HCT116 (cell line): ENCODE results near the gene IFNL2. TPM values are rescaled to one million over a fixed set of nuclear protein-coding genes. Genes with fewer than 3 reads are reported as not detected.

Source experiments
- ATAC-seq: fragments of 200-7000 bp; cut with Tn5 transposase; 2 replicates; pipeline ENCODE4 v1.9.1; 2020; ENCODE audit warnings: mild to moderate bottlenecking, moderate library complexity
- BruUV-seq: library from RNA; stranded (reverse); fragments of 400-500 nt; replicated peaks from 2 replicates; lab custom pipeline; 2021; lab: Mats Ljungman, UMichigan
- CTCF ChIA-PET: fragments of 300-600 bp; sonication (Branson Sonifier 250); formaldehyde crosslinking; loops from one replicate; lab custom pipeline; 2021; ENCODE audit warnings: antibody characterized with exemption; lab: Charles Lee
- POLR2A ChIA-PET: fragments of 300-600, 350-600 bp; sonication (Branson Sonifier 250); formaldehyde crosslinking; loops from one replicate; lab custom pipeline; 2021; ENCODE audit warnings: antibody characterized with exemption; lab: Charles Lee
- RAD21 ChIA-PET, 2 experiments: fragments of 300-600 bp; sonication (Branson Sonifier 250); formaldehyde crosslinking; loops; one replicate each; lab custom pipeline; 2023; ENCODE audit warnings: low total read pairs in 2 of 2; ENCODE audit not compliant: uncharacterized antibody in 2 of 2, unreplicated experiment in 2 of 2, low non-redundant PET in 1 of 2; lab: Charles Lee
- DNase-seq: peaks from one replicate; pipeline ENCODE4 v3.0.0-alpha.2; 2010; ENCODE audit warnings: low read depth, low spot score
- H2AFZ ChIP-seq: fragments of 200-600 bp; shearing (Covaris generic), sonication (generic); 2 replicates; pipeline ENCODE4 v1.6.1; 2017; ENCODE audit warnings: low read depth, mixed run types, mixed read lengths, antibody characterized with exemption, low read length; ENCODE audit not compliant: poor library complexity, severe bottlenecking
- H3K27ac ChIP-seq: 2 replicates; pipeline ENCODE4 v1.5.1; 2012; ENCODE audit warnings: low read depth, low read length
- H3K27me3 ChIP-seq: fragments of 200-600 bp; sonication (generic); 2 replicates; pipeline ENCODE4 v1.6.1; 2016; ENCODE audit warnings: mixed run types, low read length, mixed read lengths; ENCODE audit not compliant: insufficient read depth
- H3K36me3 ChIP-seq, 2 experiments: fragments of 200-500 bp in 1 of 2; fragments of 200-600 bp in 1 of 2; sonication (Bioruptor generic) in 1 of 2; sonication (generic) in 1 of 2; 2 replicates each; pipeline versions ENCODE4 v1.5.1 to v1.6.1; 2014 to 2016; ENCODE audit warnings: low read length in 2 of 2, inconsistent platforms in 1 of 2, mixed read lengths in 1 of 2, mixed run types in 1 of 2; ENCODE audit not compliant: insufficient read depth in 2 of 2, control insufficient read depth in 1 of 2
- H3K4me1 ChIP-seq, 2 experiments: fragments of 200-600 bp in 1 of 2; sonication (generic) in 1 of 2; 2 replicates each; pipeline versions ENCODE4 v1.5.1 to v1.6.1; 2012 to 2017; ENCODE audit warnings: low read length in 2 of 2, inconsistent platforms in 1 of 2, mild to moderate bottlenecking in 1 of 2, mixed read lengths in 1 of 2, mixed run types in 1 of 2, moderate library complexity in 1 of 2; ENCODE audit not compliant: insufficient read depth in 2 of 2, control insufficient read depth in 1 of 2
- H3K4me2 ChIP-seq: fragments of 200-600 bp; sonication (generic); 2 replicates; pipeline ENCODE4 v1.6.1; 2017; ENCODE audit warnings: mixed run types, low read length, mixed read lengths
- H3K4me3 ChIP-seq, 2 experiments: fragments of 200-600 bp in 1 of 2; sonication (generic) in 1 of 2; replicated peaks in 1 of 2; 2 replicates each; pipeline ENCODE4 v1.5.1; 2011 to 2016; ENCODE audit warnings: low read length in 2 of 2, control low read depth in 1 of 2, low read depth in 1 of 2, mild to moderate bottlenecking in 1 of 2, mixed read lengths in 1 of 2, mixed run types in 1 of 2
- H3K79me2 ChIP-seq: fragments of 200-600 bp; sonication (generic); 2 replicates; pipeline ENCODE4 v1.6.1; 2017; ENCODE audit warnings: mild to moderate bottlenecking, mixed run types, low read length, moderate library complexity, mixed read lengths; ENCODE audit not compliant: insufficient read depth
- H3K9ac ChIP-seq: fragments of 200-600 bp; sonication (generic); 2 replicates; pipeline ENCODE4 v1.6.1; 2016; ENCODE audit warnings: low read length, mixed read lengths
- H3K9me2 ChIP-seq: fragments of 200-600 bp; sonication (generic), shearing (Covaris generic); 2 replicates; pipeline ENCODE4 v1.6.1; 2017; ENCODE audit warnings: mixed run types, mild to moderate bottlenecking, moderate library complexity; ENCODE audit not compliant: insufficient read depth
- H3K9me3 ChIP-seq, 2 experiments: fragments of 200-500 bp in 1 of 2; fragments of 200-600 bp in 1 of 2; sonication (Bioruptor generic) in 1 of 2; sonication (generic) in 1 of 2; 2 replicates each; pipeline ENCODE4 v1.6.1; 2014 to 2017; ENCODE audit warnings: low read length in 2 of 2, mixed read lengths in 2 of 2, inconsistent platforms in 1 of 2, low read depth in 1 of 2, mild to moderate bottlenecking in 1 of 2, mixed run types in 1 of 2, moderate library complexity in 1 of 2; ENCODE audit not compliant: control insufficient read depth in 1 of 2, insufficient read depth in 1 of 2
- H4K20me1 ChIP-seq: fragments of 200-600 bp; sonication (generic), shearing (Covaris generic); 2 replicates; pipeline ENCODE4 v1.6.1; 2017; ENCODE audit warnings: mixed run types, mild to moderate bottlenecking, moderate library complexity; ENCODE audit not compliant: insufficient read depth
- CEBPB ChIP-seq: IDR thresholded peaks from 2 replicates; pipeline ENCODE4 v1.6.1; 2012; ENCODE audit warnings: low read depth
- EGR1 ChIP-seq: IDR thresholded peaks from 2 replicates; pipeline ENCODE4 v1.6.1; 2012; ENCODE audit warnings: low read depth
- EZH2 ChIP-seq: fragments of 200-600 bp; sonication (generic); IDR thresholded peaks from 2 replicates; pipeline ENCODE4 v1.6.1; 2017; ENCODE audit warnings: antibody characterized with exemption, mixed run types
- FOSL1 ChIP-seq: IDR thresholded peaks from 2 replicates; pipeline ENCODE4 v1.6.1; 2012; ENCODE audit warnings: low read depth
- POLR2A ChIP-seq: IDR thresholded peaks from 2 replicates; pipeline ENCODE4 v1.7.0; 2011; ENCODE audit warnings: borderline replicate concordance; ENCODE audit not compliant: insufficient read depth, insufficient read length; ENCODE audit errors: extremely low read depth
- SIN3A ChIP-seq: IDR thresholded peaks from 2 replicates; pipeline ENCODE4 v1.6.1; 2012; ENCODE audit warnings: low read depth
- TCF7L2 ChIP-seq: IDR thresholded peaks from 2 replicates; pipeline ENCODE4 v1.7.0; 2011; ENCODE audit warnings: borderline replicate concordance, inconsistent platforms; ENCODE audit not compliant: insufficient read depth, insufficient read length; ENCODE audit errors: extremely low read depth
- ZNF274 ChIP-seq: fragments of 200-500 bp; sonication (Bioruptor generic); IDR thresholded peaks from 2 replicates; pipeline ENCODE4 v1.6.1; 2014; ENCODE audit warnings: mild to moderate bottlenecking, low read depth, low read length, inconsistent platforms
- intact Hi-C: fragments of 100-400 bp; cut with micrococcal nuclease; formaldehyde crosslinking; loops from 2 replicates; pipeline ENCODE4 v1.10.0; 2022
- total RNA-seq: library from RNA; stranded (reverse); gene quantifications from one replicate; pipeline ENCODE4 v1.2.1, GENCODE V29; 2021; ENCODE audit not compliant: unreplicated experiment
- TF ChIP-seq, protein P1 (sequence below): IDR thresholded peaks from 2 replicates; pipeline ENCODE4 v1.6.1; 2012
- TF ChIP-seq, protein P2 (sequence below), 3 experiments: fragments of 200-600 bp in 1 of 3; sonication (generic) in 1 of 3; IDR thresholded peaks in 2 of 3; conservative IDR thresholded peaks in 1 of 3; 2 replicates each; pipeline ENCODE4 v1.5.1; 2012 to 2017; ENCODE audit warnings: low read depth in 2 of 3, low read length in 2 of 3, antibody characterized with exemption in 1 of 3, borderline replicate concordance in 1 of 3, control low read depth in 1 of 3, mild to moderate bottlenecking in 1 of 3, mixed read lengths in 1 of 3, mixed run types in 1 of 3, moderate library complexity in 1 of 3; ENCODE audit not compliant: insufficient read depth in 1 of 3

Gene IFNL2
- total RNA-seq, 1 experiment from 2014 or later: not detected

DNA sequence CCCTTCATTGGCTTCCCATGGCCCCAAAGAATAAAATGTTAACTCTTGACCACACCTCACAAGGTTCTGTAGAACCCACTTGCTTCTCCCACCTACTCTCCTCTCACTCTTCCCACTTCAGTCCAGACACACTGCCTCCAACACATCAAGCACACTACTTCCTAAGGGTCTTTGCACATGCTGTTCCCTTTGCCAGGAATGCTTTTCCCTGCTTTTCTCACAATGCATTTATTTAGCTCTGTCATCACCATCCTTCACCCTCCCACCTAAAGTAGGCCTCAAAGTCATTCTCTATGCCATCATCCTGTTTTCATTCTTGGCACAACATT, 36.0 kb downstream of the IFNL2 start:
- TF ChIP-seq EGR1 (no peak), TCF7L2 (no peak), FOSL1 (no peak), EZH2 (no peak), POLR2A (no peak), ZNF274 (no peak), CEBPB (no peak), SIN3A (no peak)
- TF ChIP-seq, protein P1, sequence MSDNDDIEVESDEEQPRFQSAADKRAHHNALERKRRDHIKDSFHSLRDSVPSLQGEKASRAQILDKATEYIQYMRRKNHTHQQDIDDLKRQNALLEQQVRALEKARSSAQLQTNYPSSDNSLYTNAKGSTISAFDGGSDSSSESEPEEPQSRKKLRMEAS: no peak
- TF ChIP-seq, protein P2, sequence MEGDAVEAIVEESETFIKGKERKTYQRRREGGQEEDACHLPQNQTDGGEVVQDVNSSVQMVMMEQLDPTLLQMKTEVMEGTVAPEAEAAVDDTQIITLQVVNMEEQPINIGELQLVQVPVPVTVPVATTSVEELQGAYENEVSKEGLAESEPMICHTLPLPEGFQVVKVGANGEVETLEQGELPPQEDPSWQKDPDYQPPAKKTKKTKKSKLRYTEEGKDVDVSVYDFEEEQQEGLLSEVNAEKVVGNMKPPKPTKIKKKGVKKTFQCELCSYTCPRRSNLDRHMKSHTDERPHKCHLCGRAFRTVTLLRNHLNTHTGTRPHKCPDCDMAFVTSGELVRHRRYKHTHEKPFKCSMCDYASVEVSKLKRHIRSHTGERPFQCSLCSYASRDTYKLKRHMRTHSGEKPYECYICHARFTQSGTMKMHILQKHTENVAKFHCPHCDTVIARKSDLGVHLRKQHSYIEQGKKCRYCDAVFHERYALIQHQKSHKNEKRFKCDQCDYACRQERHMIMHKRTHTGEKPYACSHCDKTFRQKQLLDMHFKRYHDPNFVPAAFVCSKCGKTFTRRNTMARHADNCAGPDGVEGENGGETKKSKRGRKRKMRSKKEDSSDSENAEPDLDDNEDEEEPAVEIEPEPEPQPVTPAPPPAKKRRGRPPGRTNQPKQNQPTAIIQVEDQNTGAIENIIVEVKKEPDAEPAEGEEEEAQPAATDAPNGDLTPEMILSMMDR (IDR thresholded peaks at IDR 0.05 in 2 of 3, conservative IDR thresholded peaks at IDR 0.05 in 1 of 3; ENCODE audit: borderline replicate concordance in 1 of 3, insufficient read depth in 1 of 3, low read depth in 2 of 3, low read length in 2 of 3): no peak
- intact Hi-C loops: no loop called here
- H3K27ac ChIP-seq: no peak overlapping the region
- ChIA-PET POLR2A (no interaction called here), RAD21 (no interaction called here), CTCF (interaction anchor here (1.3 kb wide), 1 partner anchor 92 kb away, joined by 3 read pairs; no protein-coding TSS in a partner anchor)
- no peak for DNase-seq
- H3K4me1 ChIP-seq: peaks cover 9 to 10% of the 10 kb centered on the region in 2 experiments
- no peaks in the 10 kb centered on the region for H3K9me3 ChIP-seq
- BruUV-seq: no TSS peak
- no peaks in the 10 kb centered on the region for H3K9me2 ChIP-seq
- ATAC-seq: no peak
- no peak overlapping the region for H3K4me2 ChIP-seq
- H4K20me1 ChIP-seq: no peaks in the 10 kb centered on the region
- no peak overlapping the region for H3K4me3 ChIP-seq
- H3K79me2 ChIP-seq: no peaks in the 10 kb centered on the region
- no peak overlapping the region for H3K9ac ChIP-seq
- no peak overlapping the region for H2AFZ ChIP-seq
- H3K36me3 ChIP-seq: no peaks in the 10 kb centered on the region
- H3K27me3 ChIP-seq: no peaks in the 10 kb centered on the region
